Stimulated activated naive CD4-positive, alpha-beta T cell treated with Interleukin-2 at 50 U/mL for 16 hours (primary cell): ENCODE results near the gene SMIM44.

ENCODE experiments used
- DNase-seq: peaks from one replicate; lab custom pipeline; 2025; lab: John Stamatoyannopoulos, UW

Gene SMIM44

GRCh38 chr19:3500429-3501101 is 17.3 kb upstream of the SMIM44 start, which contains the start of gene DOHH:
TSS of gene DOHH (minus strand) at chr19:3500674. CDS start at chr19:3496814, 3,860 bp downstream.
- DNase-seq = peak; percentile 95

GRCh38 chr19:3499738-3500428 is 16.6 kb upstream of the SMIM44 start:
- no peak for DNase-seq

- DNase-seq = no peak
These were observed 14.7 kb upstream of the SMIM44 start for GRCh38 chr19:3497757-3498520.

- no peak for DNase-seq
These were observed 13.4 kb upstream of the SMIM44 start for GRCh38 chr19:3496392-3497273.

- peak; percentile 47 for DNase-seq
These were observed 11.3 kb upstream of the SMIM44 start for GRCh38 chr19:3494559-3494958.

GRCh38 chr19:3494051-3494450 is 10.8 kb upstream of the SMIM44 start:
- DNase-seq = no peak

- no peak for DNase-seq
These were observed 10.4 kb upstream of the SMIM44 start for GRCh38 chr19:3493651-3494050.

GRCh38 chr19:3492919-3493318 is 9.7 kb upstream of the SMIM44 start:
- DNase-seq = no peak

GRCh38 chr19:3492131-3492839 is 9.0 kb upstream of the SMIM44 start:
- no peak for DNase-seq

- DNase-seq = no peak
These were observed 8.3 kb upstream of the SMIM44 start for GRCh38 chr19:3491396-3492119.

- DNase-seq = no peak
These were observed 575 bp downstream of the SMIM44 start for GRCh38 chr19:3482507-3483225.

GRCh38 chr19:3481241-3482090 is 1.8 kb downstream of the SMIM44 start:
- no peak for DNase-seq

GRCh38 chr19:3480383-3481091 is 2.7 kb downstream of the SMIM44 start, which contains the start of gene SMIM24:
TSS of gene SMIM24 (minus strand) at chr19:3480525. CDS start at chr19:3480463, 62 bp downstream.
- DNase-seq = no peak

GRCh38 chr19:3479834-3480215 is 3.4 kb downstream of the SMIM44 start:
- no peak for DNase-seq

GRCh38 chr19:3479177-3479833 is 3.9 kb downstream of the SMIM44 start:
- DNase-seq = peak; percentile 15

- no peak for DNase-seq
These were observed 4.6 kb downstream of the SMIM44 start for GRCh38 chr19:3478409-3479176.

GRCh38 chr19:3477951-3478350 is 5.3 kb downstream of the SMIM44 start:
- no peak for DNase-seq
